H1 (cell line): ENCODE results near the gene UIMC1. TPM values are rescaled to one million over a fixed set of nuclear protein-coding genes. Genes with fewer than 3 reads are reported as not detected.

Experiments used
- CTCF ChIA-PET: fragments of 300-600 bp; sonication (Branson Sonifier 250); formaldehyde crosslinking; loops from one replicate; lab custom pipeline; 2021; ENCODE audit not compliant: partially characterized antibody; lab: Charles Lee
- POLR2A ChIA-PET: fragments of 300-600 bp; sonication (Branson Sonifier 250); formaldehyde crosslinking; loops from one replicate; lab custom pipeline; 2021; ENCODE audit warnings: inconsistent platforms; ENCODE audit not compliant: partially characterized antibody; lab: Charles Lee
- DNase-seq, 2 experiments: peaks; one replicate each; pipeline versions ENCODE4 v3.0.0 to v3.0.0-alpha.2; 2010 to 2022; ENCODE audit warnings: low spot score in 2 of 2, low read depth in 1 of 2, mixed read lengths in 1 of 2
- FAIRE-seq: peaks from 2 replicates; lab custom pipeline; 2011; peaks lifted over from hg19 to GRCh38; lab: Jason Lieb, UNC
- H2AFZ ChIP-seq: 2 replicates; pipeline ENCODE4 v1.8.1; 2012; ENCODE audit warnings: low read length, inconsistent platforms
- H2AK5ac ChIP-seq: 2 replicates; pipeline ENCODE4 v1.6.1; 2013; ENCODE audit warnings: low read depth, low read length
- H2BK120ac ChIP-seq: replicated peaks from 2 replicates; pipeline ENCODE3; 2013; ENCODE audit warnings: low read depth, low read length, inconsistent platforms
- H2BK12ac ChIP-seq: 2 replicates; pipeline ENCODE4 v1.6.1; 2013; ENCODE audit warnings: low read depth, low read length
- H2BK15ac ChIP-seq: 2 replicates; pipeline ENCODE4 v1.6.1; 2013; ENCODE audit warnings: low read length
- H2BK20ac ChIP-seq: 2 replicates; pipeline ENCODE4 v1.6.1; 2013; ENCODE audit warnings: low read length
- H2BK5ac ChIP-seq: 2 replicates; pipeline ENCODE4 v1.6.1; 2013; ENCODE audit warnings: low read depth, low read length
- H3K14ac ChIP-seq: 2 replicates; pipeline ENCODE4 v1.6.1; 2013; ENCODE audit warnings: inconsistent platforms; ENCODE audit not compliant: insufficient read length
- H3K18ac ChIP-seq: 2 replicates; pipeline ENCODE4 v1.6.1; 2013; ENCODE audit warnings: low read length; ENCODE audit errors: extremely low read depth
- H3K23ac ChIP-seq: 2 replicates; pipeline ENCODE4 v1.6.1; 2013; ENCODE audit warnings: inconsistent platforms; ENCODE audit not compliant: insufficient read length
- H3K23me2 ChIP-seq: 2 replicates; pipeline ENCODE4 v1.6.1; 2013; ENCODE audit warnings: low read depth, low read length
- H3K27ac ChIP-seq: 2 replicates; pipeline ENCODE4 v1.6.1; 2011; ENCODE audit warnings: low read depth, low read length, inconsistent platforms
- H3K27me3 ChIP-seq, 4 experiments: replicated peaks in 1 of 4; 1 replicate in 1 of 4; 2 replicates in 3 of 4; pipeline versions ENCODE4 v1.6.1 to v1.8.1; 2011 to 2013; ENCODE audit warnings: low read length in 3 of 4, mild to moderate bottlenecking in 3 of 4, inconsistent platforms in 2 of 4, mixed read lengths in 2 of 4, moderate library complexity in 1 of 4; ENCODE audit not compliant: control insufficient read depth in 3 of 4, insufficient read depth in 3 of 4; ENCODE audit errors: extremely low read depth in 1 of 4
- H3K36me3 ChIP-seq, 4 experiments: 2 replicates each; pipeline versions ENCODE4 v1.6.1 to v1.8.1; 2011 to 2013; ENCODE audit warnings: mild to moderate bottlenecking in 4 of 4, low read length in 3 of 4, moderate library complexity in 2 of 4, control low read depth in 1 of 4, inconsistent platforms in 1 of 4; ENCODE audit not compliant: insufficient read depth in 4 of 4, control insufficient read depth in 2 of 4
- H3K4ac ChIP-seq: replicated peaks from 2 replicates; pipeline ENCODE3; 2013; ENCODE audit warnings: low read length, low read depth, mixed read lengths, inconsistent platforms; ENCODE audit not compliant: insufficient read length
- H3K4me1 ChIP-seq, 4 experiments: replicated peaks in 1 of 4; 1 replicate in 1 of 4; 2 replicates in 3 of 4; pipeline versions ENCODE4 v1.6.1 to v1.8.1; 2011 to 2013; ENCODE audit warnings: low read length in 3 of 4, inconsistent platforms in 2 of 4, mixed read lengths in 1 of 4; ENCODE audit not compliant: insufficient read depth in 4 of 4, control insufficient read depth in 3 of 4
- H3K4me2 ChIP-seq, 2 experiments: 2 replicates each; pipeline versions ENCODE4 v1.6.1 to v1.8.1; 2011 to 2013; ENCODE audit warnings: low read depth in 2 of 2, low read length in 2 of 2, control low read depth in 1 of 2, inconsistent platforms in 1 of 2, mild to moderate bottlenecking in 1 of 2; ENCODE audit not compliant: insufficient read depth in 1 of 2
- H3K4me3 ChIP-seq, 4 experiments: fragments of 200-600, 300-600 bp in 1 of 4; sonication (generic), shearing (Covaris generic), sonication (Bioruptor Twin) in 1 of 4; 2 replicates each; pipeline versions ENCODE4 v1.5.1 to v1.8.1; 2011 to 2016; ENCODE audit warnings: low read length in 4 of 4, low read depth in 3 of 4, control low read depth in 2 of 4, inconsistent platforms in 2 of 4, mild to moderate bottlenecking in 2 of 4, mixed read lengths in 1 of 4, moderate library complexity in 1 of 4; ENCODE audit not compliant: insufficient read depth in 2 of 4; ENCODE audit errors: extremely low read depth in 1 of 4
- H3K56ac ChIP-seq: replicated peaks from 2 replicates; pipeline ENCODE3; 2013; ENCODE audit warnings: low read depth, mild to moderate bottlenecking, mixed read lengths, low read length, inconsistent platforms; ENCODE audit not compliant: insufficient read length
- H3K79me1 ChIP-seq: 2 replicates; pipeline ENCODE4 v1.6.1; 2013; ENCODE audit warnings: low read depth, low read length, control low read depth
- H3K79me2 ChIP-seq, 2 experiments: 2 replicates each; pipeline versions ENCODE4 v1.6.1 to v1.8.1; 2012 to 2013; ENCODE audit warnings: low read length in 2 of 2, mild to moderate bottlenecking in 2 of 2, inconsistent platforms in 1 of 2; ENCODE audit not compliant: insufficient read depth in 2 of 2, control insufficient read depth in 1 of 2
- H3K9ac ChIP-seq, 4 experiments: replicated peaks in 1 of 4; 1 replicate in 1 of 4; 2 replicates in 3 of 4; pipeline versions ENCODE4 v1.6.1 to v1.8.1; 2011 to 2013; ENCODE audit warnings: low read depth in 3 of 4, low read length in 3 of 4, control low read depth in 2 of 4, mild to moderate bottlenecking in 2 of 4, moderate library complexity in 2 of 4, inconsistent platforms in 1 of 4; ENCODE audit errors: extremely low read depth in 1 of 4
- H3K9me3 ChIP-seq, 2 experiments: 2 replicates each; pipeline versions ENCODE4 v1.6.1 to v1.8.1; 2012 to 2013; ENCODE audit warnings: mild to moderate bottlenecking in 2 of 2, moderate library complexity in 2 of 2, control low read depth in 1 of 2, inconsistent platforms in 1 of 2, low read depth in 1 of 2, low read length in 1 of 2, mixed read lengths in 1 of 2; ENCODE audit not compliant: insufficient read depth in 2 of 2
- H4K20me1 ChIP-seq, 2 experiments: replicated peaks in 1 of 2; 2 replicates each; pipeline versions ENCODE3 to v1.8.1; 2011 to 2013; ENCODE audit warnings: inconsistent platforms in 2 of 2, low read length in 2 of 2, mild to moderate bottlenecking in 1 of 2; ENCODE audit not compliant: insufficient read depth in 2 of 2, control insufficient read depth in 1 of 2
- H4K5ac ChIP-seq: 2 replicates; pipeline ENCODE4 v1.6.1; 2013; ENCODE audit warnings: low read length, low read depth, mixed read lengths, inconsistent platforms; ENCODE audit not compliant: insufficient read length
- H4K8ac ChIP-seq: 2 replicates; pipeline ENCODE4 v1.8.0; 2013; ENCODE audit warnings: mild to moderate bottlenecking, moderate library complexity, low read length, inconsistent platforms; ENCODE audit not compliant: insufficient read depth; ENCODE audit errors: extremely low read depth
- H4K91ac ChIP-seq: replicated peaks from 2 replicates; pipeline ENCODE3; 2013; ENCODE audit warnings: low read length, mixed read lengths, inconsistent platforms; ENCODE audit not compliant: insufficient read length
- FOSL1 ChIP-seq: IDR thresholded peaks from 2 replicates; pipeline ENCODE4 v1.6.1; 2011; ENCODE audit warnings: mild to moderate bottlenecking, low read depth, low read length, moderate library complexity; ENCODE audit not compliant: insufficient read depth
- GABPA ChIP-seq: IDR thresholded peaks from 2 replicates; pipeline ENCODE4 v1.6.1; 2011; ENCODE audit warnings: mild to moderate bottlenecking, low read length, moderate library complexity, borderline replicate concordance; ENCODE audit not compliant: insufficient read depth
- JUND ChIP-seq: IDR thresholded peaks from 2 replicates; pipeline ENCODE4 v1.6.1; 2011; ENCODE audit warnings: mild to moderate bottlenecking, improper control_type of control experiment, low read length
- MAFK ChIP-seq: IDR thresholded peaks from 2 replicates; pipeline ENCODE4 v1.6.1; 2012; ENCODE audit warnings: low read depth, mild to moderate bottlenecking, improper control_type of control experiment, low read length
- SP4 ChIP-seq: IDR thresholded peaks from 2 replicates; pipeline ENCODE4 v1.6.1; 2012; ENCODE audit warnings: low read length, inconsistent platforms
- TAF1 ChIP-seq: IDR thresholded peaks from 2 replicates; pipeline ENCODE4 v1.6.1; 2011; ENCODE audit warnings: mild to moderate bottlenecking, low read depth, low read length
- WGBS, 2 experiments: shearing (Covaris generic) in 1 of 2; methylation state at CpG; one replicate each; pipeline versions ENCODE4 v1.1.6 to v1.1.7; 2013 to 2015; ENCODE audit warnings: low lambda C conversion rate in 2 of 2, mixed read lengths in 2 of 2, inconsistent platforms in 1 of 2, low coverage in 1 of 2, missing lambda C conversion rate in 1 of 2; ENCODE audit not compliant: insufficient replicate concordance in 2 of 2, insufficient coverage in 1 of 2, insufficient read length in 1 of 2; ENCODE audit errors: extremely low coverage in 1 of 2, missing lambda C conversion rate in 1 of 2; 5-methylcytosine and 5-hydroxymethylcytosine counted together
- polyA plus RNA-seq, 7 experiments: library from polyadenylated mRNA; depleted of rRNA in 3 of 7; stranded (reverse) in 5 of 7; unstranded in 2 of 7; fragments of >200 nt in 5 of 7; fragments of 200-250 nt in 2 of 7; gene quantifications; 1 replicate in 5 of 7; 2 replicates in 1 of 7; 4 replicates in 1 of 7; pipeline versions ENCODE4 v1.2.1 to v1.2.3, GENCODE V29; 2011 to 2013; ENCODE audit warnings: missing spikeins in 2 of 7, mixed read lengths in 2 of 7
- total RNA-seq: library from RNA; stranded (reverse); fragmentation: NEBNext Ultra II Directional; extraction: Animal tissue kit (Norgen Biotek cat#: 25700); gene quantifications from 2 replicates; pipeline ENCODE4 v1.2.1, GENCODE V29; 2021
- TF ChIP-seq, protein P1 (sequence below): IDR thresholded peaks from 2 replicates; pipeline ENCODE4 v1.6.1; 2011; ENCODE audit warnings: low read depth, mild to moderate bottlenecking, low read length; ENCODE audit not compliant: insufficient read depth
- TF ChIP-seq, protein P2 (sequence below): IDR thresholded peaks from 2 replicates; pipeline ENCODE4 v1.6.1; 2012; ENCODE audit warnings: inconsistent platforms
- TF ChIP-seq, protein P3 (sequence below), 3 experiments: IDR thresholded peaks; 1 replicate in 2 of 3; 2 replicates in 1 of 3; pipeline versions ENCODE4 v1.5.1 to v1.6.1; 2011; ENCODE audit warnings: low read length in 3 of 3, mild to moderate bottlenecking in 3 of 3, inconsistent platforms in 2 of 3, low read depth in 1 of 3, moderate library complexity in 1 of 3; ENCODE audit not compliant: insufficient read depth in 1 of 3; ENCODE audit errors: control extremely low read depth in 1 of 3

UIMC1 gene
- total and polyA plus RNA-seq, 2 of the 8 experiments (the other 6 are each of a cell fraction or from before 2014, with no cell fraction given) = 12.8 to 43.7 TPM

DNA sequence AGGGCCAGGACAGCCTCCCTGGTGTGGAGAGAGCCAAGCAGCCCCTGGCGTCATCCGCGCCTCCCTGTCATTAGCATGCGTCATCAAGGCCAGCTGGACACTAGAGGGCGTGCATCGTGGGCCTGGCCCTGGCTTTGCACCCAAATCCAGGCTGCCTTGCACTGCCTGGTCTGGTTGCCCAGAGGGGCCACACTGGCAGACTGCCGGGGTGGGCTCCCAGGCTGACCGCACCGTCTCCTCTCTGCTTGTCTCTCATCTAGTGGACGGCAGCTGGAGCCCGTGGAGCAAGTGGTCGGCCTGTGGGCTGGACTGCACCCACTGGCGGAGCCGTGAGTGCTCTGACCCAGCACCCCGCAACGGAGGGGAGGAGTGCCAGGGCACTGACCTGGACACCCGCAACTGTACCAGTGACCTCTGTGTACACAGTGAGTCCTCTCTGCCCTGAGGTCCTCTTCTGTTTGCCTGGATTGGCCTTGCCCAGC, 136.4 kb downstream of the UIMC1 start:
- Histone ChIP-seq H3K79me1 (no peaks in the 10 kb centered on the region), H2AK5ac (no peak overlapping the region), H2BK15ac (no peak overlapping the region), H4K20me1 (no peaks in the 10 kb centered on the region), H3K36me3 (no peaks in the 10 kb centered on the region), H2AFZ (no peak overlapping the region), H3K9ac (no peak overlapping the region), H2BK20ac (no peak overlapping the region; the same call in 1 of the 2 replicates), H3K27me3 (no peaks in the 10 kb centered on the region), H3K56ac (no peak overlapping the region), H3K4me1 (peaks cover 0 to 15% (median 5%) of the 10 kb centered on the region in 4 experiments; a peak in 6 of 7 replicates), H3K4me3 (no peak overlapping the region), H2BK5ac (peak overlapping the region; percentile 60; the same call in 1 of the 2 replicates), H3K23ac (no peak overlapping the region), H3K9me3 (no peaks in the 10 kb centered on the region), H3K23me2 (no peaks in the 10 kb centered on the region), H2BK12ac (peak overlapping the region; percentile 50; the same call in 1 of the 2 replicates), H3K14ac (no peak overlapping the region), H4K8ac (no peak overlapping the region), H3K27ac (no peak overlapping the region), H4K91ac (peak overlapping the region; percentile 73), H2BK120ac (no peak overlapping the region), H3K79me2 (no peaks in the 10 kb centered on the region), H4K5ac (no peak overlapping the region), H3K18ac (peak overlapping the region; percentile 71; the same call in 1 of the 2 replicates), H3K4me2 (no peak overlapping the region), H3K4ac (no peak overlapping the region)
- FAIRE-seq = peak; percentile 52
- POLR2A ChIA-PET = interaction anchor here (0.7 to 1.1 kb wide), 2 partner anchors 173 to 209 kb away, joined by 3 read pairs; no protein-coding TSS in a partner anchor
- peak; percentile 21 to 84 for DNase-seq
- WGBS, 2 experiments = 69% methylated on average over 16 of the region's 17 CpGs; no CpG with 5 or more reads in 1 of the 2 experiments
- CTCF ChIA-PET = interaction anchor here (0.6 to 2.9 kb wide), 24 partner anchors 9 to 220 kb away, joined by 3 to 34 read pairs (median 4); partner anchors contain the start of genes FGFR4 and HK3
- TF ChIP-seq MAFK (no peak), JUND (peak; percentile 80), SP4 (no peak), GABPA (peak; percentile 70; the same call in 1 of the 2 replicates), TAF1 (no peak), FOSL1 (no peak)
- TF ChIP-seq, protein P1, sequence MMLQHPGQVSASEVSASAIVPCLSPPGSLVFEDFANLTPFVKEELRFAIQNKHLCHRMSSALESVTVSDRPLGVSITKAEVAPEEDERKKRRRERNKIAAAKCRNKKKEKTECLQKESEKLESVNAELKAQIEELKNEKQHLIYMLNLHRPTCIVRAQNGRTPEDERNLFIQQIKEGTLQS = 0 out of 2 replicates have a peak, but pooled peaks have one; percentile 44
- TF ChIP-seq, protein P2, sequence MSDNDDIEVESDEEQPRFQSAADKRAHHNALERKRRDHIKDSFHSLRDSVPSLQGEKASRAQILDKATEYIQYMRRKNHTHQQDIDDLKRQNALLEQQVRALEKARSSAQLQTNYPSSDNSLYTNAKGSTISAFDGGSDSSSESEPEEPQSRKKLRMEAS = peak; percentile 70
- TF ChIP-seq, protein P3, sequence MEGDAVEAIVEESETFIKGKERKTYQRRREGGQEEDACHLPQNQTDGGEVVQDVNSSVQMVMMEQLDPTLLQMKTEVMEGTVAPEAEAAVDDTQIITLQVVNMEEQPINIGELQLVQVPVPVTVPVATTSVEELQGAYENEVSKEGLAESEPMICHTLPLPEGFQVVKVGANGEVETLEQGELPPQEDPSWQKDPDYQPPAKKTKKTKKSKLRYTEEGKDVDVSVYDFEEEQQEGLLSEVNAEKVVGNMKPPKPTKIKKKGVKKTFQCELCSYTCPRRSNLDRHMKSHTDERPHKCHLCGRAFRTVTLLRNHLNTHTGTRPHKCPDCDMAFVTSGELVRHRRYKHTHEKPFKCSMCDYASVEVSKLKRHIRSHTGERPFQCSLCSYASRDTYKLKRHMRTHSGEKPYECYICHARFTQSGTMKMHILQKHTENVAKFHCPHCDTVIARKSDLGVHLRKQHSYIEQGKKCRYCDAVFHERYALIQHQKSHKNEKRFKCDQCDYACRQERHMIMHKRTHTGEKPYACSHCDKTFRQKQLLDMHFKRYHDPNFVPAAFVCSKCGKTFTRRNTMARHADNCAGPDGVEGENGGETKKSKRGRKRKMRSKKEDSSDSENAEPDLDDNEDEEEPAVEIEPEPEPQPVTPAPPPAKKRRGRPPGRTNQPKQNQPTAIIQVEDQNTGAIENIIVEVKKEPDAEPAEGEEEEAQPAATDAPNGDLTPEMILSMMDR (IDR thresholded peaks at IDR 0.05; ENCODE audit: control extremely low read depth in 1 of 3, insufficient read depth in 1 of 3, low read depth in 1 of 3, low read length in 3 of 3) = peak in 2 of 3 experiments; percentile 80 to 92; a peak in 3 of 4 replicates
